GM12892 (cell line): ENCODE measurements around the gene GALNT1.

Source experiments
- POLR2AphosphoS5 ChIP-seq: IDR thresholded peaks from 2 replicates; pipeline ENCODE4 v1.6.1; 2011; ENCODE audit warnings: low read depth, low read length, control low read depth
- TAF1 ChIP-seq: IDR thresholded peaks from 2 replicates; pipeline ENCODE4 v1.6.1; 2011; ENCODE audit warnings: low read depth, mild to moderate bottlenecking, control low read depth, low read length, borderline replicate concordance

- TF ChIP-seq POLR2AphosphoS5 = no peak
- no peak for TF ChIP-seq TAF1
These were observed 92.1 kb downstream of the GALNT1 start for GRCh38 chr18:35673682-35674081.
